ENCODE measurements around the gene CT45A7.
"Not testable (repeated sequence)": the region's sequence is repeated elsewhere in the genome, so short reads cannot be mapped to it uniquely, and the experiment has no call there.

The CT45A7 gene

GRCh38 chrX:135837180-135837579 is at the start of gene CT45A7:
Gene CT45A7 (minus strand): TSS chrX:135837280. CDS start chrX:135833533, 3,747 bp downstream.
- DNase-seq, result not testable (repeated sequence)

- not testable (repeated sequence) for DNase-seq
Measured at GRCh38 chrX:135882741-135883140, 45.7 kb upstream of the CT45A7 start.

GRCh38 chrX:135871712-135872111 is 34.6 kb upstream of the CT45A7 start, which contains the start of gene CT45A9:
Gene CT45A9 (minus strand): TSS chrX:135871812. CDS start chrX:135868061, 3,751 bp downstream.
- not testable (repeated sequence) for DNase-seq

- not testable (repeated sequence) for DNase-seq
Measured at GRCh38 chrX:135854438-135854837, 17.4 kb upstream of the CT45A7 start, which contains the start of gene CT45A8. Gene CT45A8 (minus strand): TSS chrX:135854538. CDS start chrX:135850783, 3,755 bp downstream.

GRCh38 chrX:135819912-135820311 is 17.2 kb downstream of the CT45A7 start, which contains the start of gene CT45A2:
Gene CT45A2 (minus strand): TSS chrX:135820012. CDS start chrX:135816265, 3,747 bp downstream.
- DNase-seq, result not testable (repeated sequence)

GRCh38 chrX:135802687-135803086 is 34.4 kb downstream of the CT45A7 start, which contains the start of gene CT45A6:
Gene CT45A6 (minus strand): TSS chrX:135802787. CDS start chrX:135798993, 3,794 bp downstream.
- DNase-seq, result not testable (repeated sequence)

GRCh38 chrX:135785403-135785802 is 51.7 kb downstream of the CT45A7 start, which contains the start of gene CT45A5:
Gene CT45A5 (minus strand): TSS chrX:135785503. CDS start chrX:135781729, 3,774 bp downstream.
- not testable (repeated sequence) for DNase-seq
